Right ventricle myocardium inferior (tissue), 1 donor: ENCODE results near the gene CASP7. TPM values are rescaled to one million over a fixed set of nuclear protein-coding genes. Genes with fewer than 3 reads are reported as not detected.
A peak's percentile ranks its signal among the peaks of the same experiment; 100 is the strongest.
"Not testable (repeated sequence)": the region's sequence is repeated elsewhere in the genome, so short reads cannot be mapped to it uniquely, and the experiment has no call there.

Source experiments
- ATAC-seq: fragments of 200-7000 bp; cut with Tn5 transposase; one replicate; pipeline ENCODE4 v1.9.1; 2020; ENCODE audit warnings: mild to moderate bottlenecking, moderate library complexity
- DNase-seq: peaks from one replicate; pipeline ENCODE4 v3.0.0; 2021; ENCODE audit errors: missing footprints
- intact Hi-C: fragments of 100-400 bp; cut with DNase I; formaldehyde crosslinking; loops from one replicate; pipeline ENCODE4 v1.11.0; 2022
- long read RNA-seq: library from polyadenylated mRNA; unstranded; transcript quantifications from one replicate; pipeline ENCODE4 v2.0.0, GENCODE V29; 2021
- total RNA-seq: library from RNA; stranded (reverse); fragmentation: NEBNext Ultra II Directional; extraction: Animal tissue kit (Norgen Biotek cat#: 25700); gene quantifications from one replicate; pipeline ENCODE4 v1.2.1, GENCODE V29; 2021
- donor health status: DM: no; HTN: yes; CAD: no; lungs with severe emphysema.

The CASP7 gene
- total RNA-seq = 13.8 TPM
- long read RNA-seq, transcript CASP7-203 (7 exons, 2,377 nt) = major isoform, 8 of 12 reads
- long read RNA-seq, partial matches to known transcripts = 0 of 12 reads
- long read RNA-seq, other reads (novel, unspliced or antisense) = 2 of 12 reads

GRCh38 chr10:113679463-113680189, at the start of gene CASP7:
CASP7 (plus strand) TSS chr10:113679912; CDS start chr10:113697494, 17,582 bp downstream.
- intact Hi-C loops = no loop called here
- peak; percentile 97 for ATAC-seq

GRCh38 chr10:113630929-113631533, 48.7 kb upstream of the CASP7 start:
- intact Hi-C loops = no loop called here

More at GRCh38 chr10:113679463-113680189, at the start of gene CASP7:
- peak; percentile 90 for DNase-seq

GRCh38 chr10:113631684-113632367, 47.9 kb upstream of the CASP7 start:
- no peak for ATAC-seq
- intact Hi-C loops = no loop called here
- no peak for DNase-seq

More at GRCh38 chr10:113630929-113631533, 48.7 kb upstream of the CASP7 start:
- no peak for ATAC-seq
- DNase-seq = no peak

GRCh38 chr10:113639966-113640365, 39.7 kb upstream of the CASP7 start:
- no peak for ATAC-seq
- DNase-seq = no peak
- intact Hi-C loops = no loop called here

- intact Hi-C loops = no loop called here
- DNase-seq = no peak
- no peak for ATAC-seq
Observed at GRCh38 chr10:113641702-113642101, 38.0 kb upstream of the CASP7 start.

GRCh38 chr10:113643183-113643582, 36.5 kb upstream of the CASP7 start:
- DNase-seq (no peak), ATAC-seq (no peak)
- intact Hi-C loops = no loop called here

- no peak for DNase-seq
- ATAC-seq = peak; percentile 50
- intact Hi-C loops = no loop called here
Observed at GRCh38 chr10:113644185-113645120, 35.3 kb upstream of the CASP7 start.

- DNase-seq (no peak), ATAC-seq (peak; percentile 56)
- intact Hi-C loops = no loop called here
Observed at GRCh38 chr10:113646336-113647201, 33.1 kb upstream of the CASP7 start.

GRCh38 chr10:113647812-113648211, 31.9 kb upstream of the CASP7 start:
- no peak for DNase-seq
- intact Hi-C loops = no loop called here
- ATAC-seq = no peak

GRCh38 chr10:113648478-113648877, 31.2 kb upstream of the CASP7 start:
- ATAC-seq (peak; percentile 71), DNase-seq (no peak)
- intact Hi-C loops = no loop called here

- DNase-seq (no peak), ATAC-seq (no peak)
- intact Hi-C loops = no loop called here
Observed at GRCh38 chr10:113650172-113650571, 29.5 kb upstream of the CASP7 start.

GRCh38 chr10:113651021-113651420, 28.7 kb upstream of the CASP7 start:
- ATAC-seq (no peak), DNase-seq (no peak)
- intact Hi-C loops = no loop called here

GRCh38 chr10:113651898-113652297, 27.8 kb upstream of the CASP7 start:
- intact Hi-C loops = no loop called here
- ATAC-seq (no peak), DNase-seq (no peak)

- intact Hi-C loops, DNase-seq, ATAC-seq: not testable (repeated sequence)
Observed at GRCh38 chr10:113652456-113652855, 27.3 kb upstream of the CASP7 start.

- intact Hi-C loops = no loop called here
- DNase-seq = no peak
- no peak for ATAC-seq
Observed at GRCh38 chr10:113656896-113657295, 22.8 kb upstream of the CASP7 start.

- ATAC-seq = no peak
- intact Hi-C loops = no loop called here
- no peak for DNase-seq
Observed at GRCh38 chr10:113657544-113657943, 22.2 kb upstream of the CASP7 start.

- ATAC-seq = peak; percentile 76
- DNase-seq = no peak
- intact Hi-C loops = loop anchor here (1.0 kb wide), 1 partner anchor 49 kb away; no protein-coding TSS in a partner anchor
Observed at GRCh38 chr10:113661332-113661731, 18.4 kb upstream of the CASP7 start.

GRCh38 chr10:113663142-113663541, 16.6 kb upstream of the CASP7 start:
- no peak for DNase-seq
- ATAC-seq = no peak
- intact Hi-C loops = no loop called here
